K562 (cell line): ENCODE measurements around the gene SNX14. TPM values are rescaled to one million over a fixed set of nuclear protein-coding genes. Genes with fewer than 3 reads are reported as not detected.

Experiments
- RBM25 ChIP-seq: fragments of 200-400 bp; formaldehyde crosslinking; IDR thresholded peaks from 2 replicates; pipeline ENCODE4 v1.6.1; 2018; ENCODE audit warnings: low read length, low read depth, moderate library complexity; ENCODE audit not compliant: severe bottlenecking
- SRSF1 ChIP-seq: fragments of 200-400 bp; formaldehyde crosslinking; IDR thresholded peaks from 2 replicates; pipeline ENCODE4 v1.6.1; 2017; ENCODE audit warnings: mild to moderate bottlenecking, low read depth, low read length, moderate library complexity
- ZNF282 ChIP-seq: sonication (generic); formaldehyde crosslinking; IDR thresholded peaks from 2 replicates; pipeline ENCODE4 v1.8.1; 2023; ENCODE audit warnings: missing genetic modification reagents
- polyA plus RNA-seq, 8 experiments: library from polyadenylated mRNA; depleted of rRNA in 4 of 8; stranded (reverse) in 5 of 8; unstranded in 3 of 8; fragments of >200 nt; fragmentation: Nextera tagmentation in 2 of 8; fragmentation: Illumina TruSeq in 1 of 8; extraction: Ambion mirVana in 2 of 8; extraction: Trizol in 1 of 8; gene quantifications; 2 replicates each; pipeline versions ENCODE4 v1.2.1 to v1.2.3, GENCODE V29; 2011 to 2014; ENCODE audit warnings: inconsistent platforms in 1 of 8, missing spikeins in 1 of 8
- total RNA-seq, 7 experiments: library from RNA; depleted of rRNA in 6 of 7; stranded (reverse); fragments of >200 nt in 6 of 7; fragmentation: Illumina TruSeq in 2 of 7; extraction: Trizol in 2 of 7; gene quantifications; 2 replicates each; pipeline versions ENCODE4 v1.2.1 to v1.2.3, GENCODE V29; 2011 to 2021; ENCODE audit warnings: low replicate concordance in 1 of 7
- TF ChIP-seq, protein P1 (sequence below): fragments of 450-650 bp; IDR thresholded peaks from 2 replicates; pipeline ENCODE4 v1.6.1; 2018; ENCODE audit warnings: mild to moderate bottlenecking, low read depth; ENCODE audit not compliant: partially characterized antibody
- TF ChIP-seq, protein P2 (sequence below): fragments of 250-450 bp; sonication (Bioruptor Pico); IDR thresholded peaks from 2 replicates; pipeline ENCODE4 v1.5.0; 2021; ENCODE audit warnings: mild to moderate bottlenecking, moderate library complexity
- TF ChIP-seq, protein P3 (sequence below): sonication (generic); formaldehyde crosslinking; IDR thresholded peaks from 2 replicates; pipeline ENCODE4 v1.4.0; 2020; ENCODE audit warnings: mild to moderate bottlenecking, missing genetic modification reagents
- TF ChIP-seq, protein P4 (sequence below): fragments of 450-650 bp; IDR thresholded peaks from 2 replicates; pipeline ENCODE4 v1.6.1; 2016; ENCODE audit warnings: borderline replicate concordance
- TF ChIP-seq, protein P5 (sequence below): fragments of 200-800 bp; sonication (Bioruptor generic); IDR thresholded peaks from 2 replicates; pipeline ENCODE4 v1.6.1; 2017; ENCODE audit warnings: missing genetic modification characterization, missing compliant biosample characterization

Gene SNX14
- total and polyA plus RNA-seq, 9 of the 15 experiments (the other 6 are each of a cell fraction or from before 2014, with no cell fraction given): 46.5 to 140 (median 71.2) TPM

DNA sequence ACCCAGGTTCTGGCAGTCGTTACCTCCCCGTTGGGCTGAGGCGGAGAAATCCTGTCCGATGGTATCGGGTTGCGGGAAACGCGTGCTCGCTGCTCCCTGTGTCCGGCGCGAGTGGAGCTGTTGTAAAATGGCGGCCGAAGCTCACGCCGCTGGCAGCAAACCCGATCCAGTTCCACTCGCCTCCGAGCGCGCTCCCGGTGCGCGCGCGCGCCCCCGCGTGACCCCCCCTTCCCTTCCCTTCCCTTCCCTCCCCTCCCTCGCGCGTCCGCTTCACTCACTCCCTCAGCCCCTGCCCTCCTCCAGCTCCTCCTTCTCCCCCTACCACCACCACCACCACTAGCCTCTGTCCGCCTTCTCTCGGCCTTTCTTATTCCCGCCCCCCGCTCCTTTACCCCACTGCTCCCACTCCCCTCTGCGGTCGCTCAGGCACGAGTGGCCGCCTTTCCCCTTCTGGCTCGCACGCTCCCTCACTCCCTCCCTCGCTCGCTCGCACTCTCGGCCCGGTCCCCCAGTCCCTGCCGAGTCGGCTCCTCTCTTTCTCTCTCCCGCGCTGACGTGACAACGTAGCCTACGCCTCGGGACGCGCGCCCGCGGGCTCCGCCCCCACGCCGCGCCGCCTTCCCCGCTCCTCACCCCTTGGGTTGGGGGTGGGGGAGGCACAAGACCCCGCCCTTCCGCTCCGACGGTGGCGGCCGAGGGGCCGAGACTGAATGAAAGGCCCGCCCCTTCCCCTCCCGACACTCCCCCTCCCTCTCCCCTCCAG, 49.3 kb upstream of the SNX14 start, which contains the start of gene SYNCRIP (continued):
- TF ChIP-seq, protein P1, sequence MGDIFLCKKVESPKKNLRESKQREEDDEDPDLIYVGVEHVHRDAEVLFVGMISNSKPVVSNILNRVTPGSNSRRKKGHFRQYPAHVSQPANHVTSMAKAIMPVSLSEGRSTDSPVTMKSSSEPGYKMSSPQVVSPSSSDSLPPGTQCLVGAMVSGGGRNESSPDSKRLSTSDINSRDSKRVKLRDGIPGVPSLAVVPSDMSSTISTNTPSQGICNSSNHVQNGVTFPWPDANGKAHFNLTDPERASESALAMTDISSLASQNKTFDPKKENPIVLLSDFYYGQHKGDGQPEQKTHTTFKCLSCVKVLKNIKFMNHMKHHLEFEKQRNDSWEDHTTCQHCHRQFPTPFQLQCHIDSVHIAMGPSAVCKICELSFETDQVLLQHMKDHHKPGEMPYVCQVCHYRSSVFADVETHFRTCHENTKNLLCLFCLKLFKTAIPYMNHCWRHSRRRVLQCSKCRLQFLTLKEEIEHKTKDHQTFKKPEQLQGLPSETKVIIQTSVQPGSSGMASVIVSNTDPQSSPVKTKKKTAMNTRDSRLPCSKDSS: no peak
- TF ChIP-seq, protein P2, sequence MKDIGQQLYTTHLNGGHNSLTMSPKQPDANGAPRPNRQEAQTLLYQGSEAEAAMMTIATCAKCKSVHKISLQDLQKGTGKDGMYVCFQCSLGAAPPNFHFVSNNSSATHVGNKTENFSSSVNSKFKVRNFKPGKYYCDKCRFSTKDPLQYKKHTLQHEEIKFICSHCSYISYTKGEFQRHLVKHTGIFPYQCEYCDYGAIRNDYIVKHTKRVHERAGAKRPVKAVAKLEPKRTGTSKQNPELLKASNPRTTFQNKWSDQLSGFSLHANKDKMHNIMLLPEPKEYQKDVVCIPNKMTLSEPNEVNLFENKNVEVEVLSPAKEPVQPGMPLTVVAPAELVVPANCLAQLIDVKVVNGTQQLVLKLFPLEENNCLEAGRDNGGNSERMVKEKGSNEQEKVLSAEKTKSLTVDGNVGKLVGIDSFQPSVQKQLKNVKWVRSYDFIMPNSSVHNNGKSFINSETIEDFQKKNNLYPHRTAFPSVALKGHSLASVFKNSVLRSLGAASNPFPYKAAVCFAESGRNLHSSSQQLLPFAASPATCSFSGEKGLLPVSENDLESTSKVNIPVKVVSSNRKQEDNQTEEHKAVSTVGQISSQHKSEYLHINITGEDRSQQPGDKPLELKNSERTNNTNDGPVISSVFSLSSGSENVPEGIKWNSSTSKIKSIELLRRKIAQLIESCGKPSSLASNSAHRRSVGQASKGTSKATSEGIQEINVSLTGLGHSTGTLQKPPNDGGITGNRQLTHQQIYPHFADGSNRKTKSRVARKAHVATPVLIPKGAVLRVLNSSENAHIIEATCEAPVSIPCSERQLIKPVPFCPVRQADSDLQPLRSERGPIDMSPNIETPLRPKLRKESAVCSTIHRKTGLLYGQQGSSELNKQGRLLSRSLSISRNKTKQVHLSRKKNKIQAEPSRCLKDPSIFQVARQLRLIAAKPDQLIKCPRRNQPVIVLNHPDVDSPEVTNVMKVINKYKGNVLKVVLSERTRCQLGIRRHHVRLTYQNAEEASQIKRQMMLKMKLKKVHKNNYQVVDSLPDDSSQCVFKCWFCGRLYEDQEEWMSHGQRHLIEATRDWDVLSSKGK: no peak
- TF ChIP-seq, protein P3, sequence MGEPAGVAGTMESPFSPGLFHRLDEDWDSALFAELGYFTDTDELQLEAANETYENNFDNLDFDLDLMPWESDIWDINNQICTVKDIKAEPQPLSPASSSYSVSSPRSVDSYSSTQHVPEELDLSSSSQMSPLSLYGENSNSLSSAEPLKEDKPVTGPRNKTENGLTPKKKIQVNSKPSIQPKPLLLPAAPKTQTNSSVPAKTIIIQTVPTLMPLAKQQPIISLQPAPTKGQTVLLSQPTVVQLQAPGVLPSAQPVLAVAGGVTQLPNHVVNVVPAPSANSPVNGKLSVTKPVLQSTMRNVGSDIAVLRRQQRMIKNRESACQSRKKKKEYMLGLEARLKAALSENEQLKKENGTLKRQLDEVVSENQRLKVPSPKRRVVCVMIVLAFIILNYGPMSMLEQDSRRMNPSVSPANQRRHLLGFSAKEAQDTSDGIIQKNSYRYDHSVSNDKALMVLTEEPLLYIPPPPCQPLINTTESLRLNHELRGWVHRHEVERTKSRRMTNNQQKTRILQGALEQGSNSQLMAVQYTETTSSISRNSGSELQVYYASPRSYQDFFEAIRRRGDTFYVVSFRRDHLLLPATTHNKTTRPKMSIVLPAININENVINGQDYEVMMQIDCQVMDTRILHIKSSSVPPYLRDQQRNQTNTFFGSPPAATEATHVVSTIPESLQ (CRISPR knock-in tag): no peak
- TF ChIP-seq RBM25: no peak
- no peak for TF ChIP-seq ZNF282 (CRISPR knock-in tag)
- TF ChIP-seq SRSF1: no peak
- TF ChIP-seq, protein P4, sequence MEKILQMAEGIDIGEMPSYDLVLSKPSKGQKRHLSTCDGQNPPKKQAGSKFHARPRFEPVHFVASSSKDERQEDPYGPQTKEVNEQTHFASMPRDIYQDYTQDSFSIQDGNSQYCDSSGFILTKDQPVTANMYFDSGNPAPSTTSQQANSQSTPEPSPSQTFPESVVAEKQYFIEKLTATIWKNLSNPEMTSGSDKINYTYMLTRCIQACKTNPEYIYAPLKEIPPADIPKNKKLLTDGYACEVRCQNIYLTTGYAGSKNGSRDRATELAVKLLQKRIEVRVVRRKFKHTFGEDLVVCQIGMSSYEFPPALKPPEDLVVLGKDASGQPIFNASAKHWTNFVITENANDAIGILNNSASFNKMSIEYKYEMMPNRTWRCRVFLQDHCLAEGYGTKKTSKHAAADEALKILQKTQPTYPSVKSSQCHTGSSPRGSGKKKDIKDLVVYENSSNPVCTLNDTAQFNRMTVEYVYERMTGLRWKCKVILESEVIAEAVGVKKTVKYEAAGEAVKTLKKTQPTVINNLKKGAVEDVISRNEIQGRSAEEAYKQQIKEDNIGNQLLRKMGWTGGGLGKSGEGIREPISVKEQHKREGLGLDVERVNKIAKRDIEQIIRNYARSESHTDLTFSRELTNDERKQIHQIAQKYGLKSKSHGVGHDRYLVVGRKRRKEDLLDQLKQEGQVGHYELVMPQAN: peak; percentile 71
- TF ChIP-seq, protein P5, sequence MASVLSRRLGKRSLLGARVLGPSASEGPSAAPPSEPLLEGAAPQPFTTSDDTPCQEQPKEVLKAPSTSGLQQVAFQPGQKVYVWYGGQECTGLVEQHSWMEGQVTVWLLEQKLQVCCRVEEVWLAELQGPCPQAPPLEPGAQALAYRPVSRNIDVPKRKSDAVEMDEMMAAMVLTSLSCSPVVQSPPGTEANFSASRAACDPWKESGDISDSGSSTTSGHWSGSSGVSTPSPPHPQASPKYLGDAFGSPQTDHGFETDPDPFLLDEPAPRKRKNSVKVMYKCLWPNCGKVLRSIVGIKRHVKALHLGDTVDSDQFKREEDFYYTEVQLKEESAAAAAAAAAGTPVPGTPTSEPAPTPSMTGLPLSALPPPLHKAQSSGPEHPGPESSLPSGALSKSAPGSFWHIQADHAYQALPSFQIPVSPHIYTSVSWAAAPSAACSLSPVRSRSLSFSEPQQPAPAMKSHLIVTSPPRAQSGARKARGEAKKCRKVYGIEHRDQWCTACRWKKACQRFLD (CRISPR knock-in tag): peak; percentile 52; the same call in 1 of the 2 replicates
